Effector memory CD8-positive, alpha-beta T cell (primary cell): ENCODE data around the gene STUM.

Experiments used
- ATAC-seq: fragments of 150-1000 bp; cut with Tn5 transposase; replicated peaks from 2 replicates; pipeline ENCODE4 v1.10.0; 2021; ENCODE audit warnings: mild to moderate bottlenecking, moderate library complexity
- DNase-seq, 3 experiments: peaks; one replicate each; pipeline ENCODE4 v3.0.0; 2021
- H3K27ac Mint-ChIP-seq, 2 donors: one replicate each; pipeline ENCODE4 v1.8.0; 2022; ENCODE audit warnings: mild to moderate bottlenecking in 2 of 2, mixed read lengths in 2 of 2, moderate library complexity in 2 of 2
- H3K27me3 Mint-ChIP-seq, 2 donors: one replicate each; pipeline ENCODE4 v1.8.0; 2022; ENCODE audit warnings: mixed read lengths in 2 of 2
- H3K36me3 Mint-ChIP-seq: one replicate; pipeline ENCODE4 v1.8.0; 2022; ENCODE audit warnings: mild to moderate bottlenecking, moderate library complexity, mixed read lengths; ENCODE audit not compliant: insufficient read depth
- H3K4me1 Mint-ChIP-seq, 2 donors: one replicate each; pipeline ENCODE4 v1.8.0; 2022; ENCODE audit warnings: low read depth in 2 of 2, mixed read lengths in 2 of 2
- H3K4me3 Mint-ChIP-seq, 2 donors: one replicate each; pipeline ENCODE4 v1.8.0; 2022; ENCODE audit warnings: mild to moderate bottlenecking in 2 of 2, mixed read lengths in 2 of 2, moderate library complexity in 2 of 2
- H3K9me3 Mint-ChIP-seq, 2 donors: one replicate each; pipeline ENCODE4 v1.8.0; 2022; ENCODE audit warnings: mixed read lengths in 2 of 2

The STUM gene

DNA sequence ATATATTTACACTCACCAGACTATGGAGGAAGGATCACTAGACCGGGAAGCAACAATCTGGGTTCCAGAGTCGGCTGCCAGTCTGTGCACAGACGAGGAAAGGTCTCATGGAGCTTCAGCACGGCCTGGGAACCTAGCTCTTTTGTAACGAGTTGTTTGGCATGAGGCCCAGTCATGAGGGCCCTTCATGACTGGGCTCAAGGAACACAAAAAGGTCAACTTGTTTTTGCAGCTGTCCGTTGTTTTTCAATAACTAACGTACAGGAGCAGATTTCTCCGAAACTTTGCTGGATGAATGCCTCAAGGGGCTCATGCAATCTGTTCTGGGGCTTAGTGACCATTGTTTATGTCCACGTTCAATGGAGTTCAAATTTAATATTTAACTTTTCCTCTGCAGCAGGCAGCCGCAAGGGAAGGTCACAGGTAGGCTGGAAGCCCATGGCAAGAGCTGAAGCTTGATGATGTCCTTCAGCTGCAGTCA lies 5.9 kb upstream of the STUM start:
- H3K36me3 Mint-ChIP-seq = no peaks in the 10 kb centered on the region
- ATAC-seq (no peak), DNase-seq (no peak)
- no peak overlapping the region for H3K27ac Mint-ChIP-seq
- H3K4me1 Mint-ChIP-seq = peaks cover 1 to 2% of the 10 kb centered on the region in 2 donors
- H3K4me3 Mint-ChIP-seq = no peak overlapping the region
- H3K27me3 Mint-ChIP-seq = peaks cover 6 to 45% of the 10 kb centered on the region in 2 donors
- no peaks in the 10 kb centered on the region for H3K9me3 Mint-ChIP-seq

DNA sequence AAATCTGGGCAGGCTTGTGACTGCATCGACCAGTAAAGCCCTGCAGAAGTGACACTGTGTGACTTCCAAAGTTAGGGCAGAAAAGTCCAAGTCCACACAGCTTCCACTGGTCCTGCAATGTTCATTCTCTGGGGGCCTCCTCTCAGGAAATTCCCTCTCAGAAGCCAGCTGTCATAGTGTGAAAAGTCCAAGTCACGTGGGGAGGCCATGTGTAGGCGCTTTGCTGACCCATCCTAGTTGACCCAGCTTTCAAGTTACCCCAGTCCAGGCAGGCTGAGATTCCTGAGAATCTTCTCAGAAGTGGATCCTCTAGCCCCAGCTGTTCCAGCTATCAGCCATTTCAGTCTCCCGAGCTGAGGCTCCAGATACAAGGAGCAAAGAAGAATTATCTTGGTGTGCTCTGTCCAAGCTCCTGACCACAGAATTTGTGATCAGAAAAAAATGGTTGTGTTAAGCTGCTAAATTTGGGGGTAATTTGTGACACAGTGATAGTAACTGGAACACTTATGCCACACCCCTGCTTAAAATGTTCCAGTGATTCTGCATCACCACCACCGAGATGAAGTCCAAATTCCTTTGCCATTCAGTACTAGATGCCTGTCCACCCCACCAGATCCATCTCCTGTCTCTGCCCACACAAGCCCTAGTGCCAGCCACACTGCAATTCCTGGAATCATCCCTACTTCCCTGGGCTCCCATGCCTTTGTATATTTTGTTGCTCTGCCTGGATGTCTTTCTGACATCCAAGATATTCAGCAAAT lies 2.5 kb upstream of the STUM start:
- H3K4me3 Mint-ChIP-seq = no peak overlapping the region
- peaks cover 24 to 62% of the 10 kb centered on the region in 2 donors for H3K27me3 Mint-ChIP-seq
- DNase-seq (no peak), ATAC-seq (no peak)
- peaks cover 10 to 17% of the 10 kb centered on the region in 2 donors for H3K4me1 Mint-ChIP-seq
- no peaks in the 10 kb centered on the region for H3K9me3 Mint-ChIP-seq
- H3K36me3 Mint-ChIP-seq = no peaks in the 10 kb centered on the region
- no peak overlapping the region for H3K27ac Mint-ChIP-seq

DNA sequence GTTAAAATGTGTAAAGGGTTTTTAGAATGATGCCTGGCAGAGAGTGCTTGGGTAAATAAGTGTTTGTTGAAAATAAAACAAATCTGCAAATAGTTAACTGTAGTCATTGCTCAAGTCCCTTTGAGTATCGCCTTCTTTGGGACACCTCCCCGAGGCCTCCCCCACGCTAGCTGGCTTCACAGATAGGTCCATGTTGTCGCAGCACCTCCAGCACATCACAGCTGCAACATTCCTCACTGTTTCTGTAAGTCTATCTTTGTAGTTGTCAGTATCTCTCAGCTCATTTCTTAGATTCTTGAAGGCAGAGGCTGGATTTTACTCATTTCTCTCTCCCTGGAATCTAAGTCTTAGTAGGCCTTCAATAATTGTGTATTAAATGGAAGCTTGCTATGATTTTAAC lies 1.6 kb upstream of the STUM start:
- DNase-seq = no peak
- peaks cover 10 to 17% of the 10 kb centered on the region in 2 donors for H3K4me1 Mint-ChIP-seq
- H3K4me3 Mint-ChIP-seq = no peak overlapping the region
- H3K27ac Mint-ChIP-seq = no peak overlapping the region
- no peaks in the 10 kb centered on the region for H3K36me3 Mint-ChIP-seq
- no peaks in the 10 kb centered on the region for H3K9me3 Mint-ChIP-seq
- no peak for ATAC-seq
- H3K27me3 Mint-ChIP-seq = peaks cover 32 to 62% of the 10 kb centered on the region in 2 donors

DNA sequence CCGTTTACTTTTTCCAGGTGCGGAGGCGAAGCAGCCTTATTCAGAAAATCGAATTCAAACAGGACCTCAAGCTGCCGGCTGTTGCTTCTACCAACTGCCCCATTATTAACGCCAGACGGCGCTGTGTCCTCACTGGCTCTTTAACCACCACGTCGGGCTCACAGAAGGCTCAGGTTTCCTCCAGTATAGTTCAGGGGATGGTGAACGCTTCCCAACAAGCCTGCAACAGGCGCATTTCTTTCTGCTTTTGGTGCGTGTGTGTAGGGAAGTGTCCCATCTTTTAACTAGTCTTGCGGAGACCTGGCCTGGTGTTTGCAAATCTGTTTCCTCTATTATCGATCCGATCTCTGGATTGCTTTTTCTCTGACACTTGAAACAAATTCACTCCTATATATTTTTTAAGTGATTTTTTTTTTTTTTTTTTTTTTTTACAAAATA lies 791 bp upstream of the STUM start:
- Mint-ChIP-seq H3K36me3 (no peaks in the 10 kb centered on the region), H3K4me1 (peaks cover 10 to 17% of the 10 kb centered on the region in 2 donors), H3K9me3 (no peaks in the 10 kb centered on the region), H3K4me3 (peak overlapping the region; percentile 36 to 57), H3K27ac (no peak overlapping the region), H3K27me3 (peaks cover 39 to 68% of the 10 kb centered on the region in 2 donors)
- ATAC-seq (peak; percentile 71), DNase-seq (peak; percentile 39 to 62 (median 39))

DNA sequence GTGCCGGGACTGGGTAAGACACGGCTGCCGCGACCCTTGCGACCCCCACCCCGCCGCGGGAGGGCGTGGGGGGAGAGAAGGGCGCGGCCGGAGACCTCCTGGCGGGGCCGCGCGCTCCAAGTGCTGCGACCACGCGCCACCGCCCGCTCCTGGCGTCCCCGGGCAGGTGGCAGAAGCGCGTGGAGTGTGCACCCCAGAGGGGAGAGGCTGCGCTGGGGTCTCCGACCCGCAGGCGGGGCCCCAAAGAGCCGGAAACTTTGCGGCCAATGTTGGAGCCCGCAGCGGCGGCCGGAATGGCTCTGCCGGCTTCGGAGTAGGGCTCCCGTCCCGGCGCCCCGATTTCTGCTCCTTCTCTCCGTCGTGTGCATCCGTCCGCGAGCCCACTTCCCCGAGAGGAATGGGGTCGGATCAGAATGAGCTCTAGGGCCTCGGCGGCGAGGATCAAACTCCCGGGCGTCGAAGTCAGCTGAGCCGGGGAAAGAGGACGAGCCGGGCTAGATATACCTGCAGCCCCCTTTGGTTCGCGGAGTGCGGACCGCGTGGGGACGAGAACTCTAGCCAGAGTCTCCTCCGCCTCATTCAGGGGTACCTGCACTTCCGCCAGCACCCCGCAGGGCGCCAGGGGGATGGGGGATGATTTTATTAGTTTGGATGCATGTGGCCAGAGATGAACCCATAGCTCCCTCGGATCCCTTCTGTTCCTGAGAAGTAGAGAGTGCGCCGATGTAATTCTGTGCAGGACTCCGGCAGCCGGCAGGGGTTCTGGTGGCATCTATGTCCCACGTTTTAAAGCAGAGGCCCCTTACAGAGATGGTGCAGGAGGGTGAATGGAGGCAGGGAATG lies 751 bp downstream of the STUM start:
- ATAC-seq (peak; percentile 18), DNase-seq (peak in 1 of 3 experiments; percentile 14)
- Mint-ChIP-seq H3K4me1 (peaks cover 10 to 17% of the 10 kb centered on the region in 2 donors), H3K4me3 (peak overlapping the region; percentile 79 to 84), H3K27ac (no peak overlapping the region), H3K9me3 (no peaks in the 10 kb centered on the region), H3K36me3 (no peaks in the 10 kb centered on the region), H3K27me3 (peaks cover 54 to 83% of the 10 kb centered on the region in 2 donors)

DNA sequence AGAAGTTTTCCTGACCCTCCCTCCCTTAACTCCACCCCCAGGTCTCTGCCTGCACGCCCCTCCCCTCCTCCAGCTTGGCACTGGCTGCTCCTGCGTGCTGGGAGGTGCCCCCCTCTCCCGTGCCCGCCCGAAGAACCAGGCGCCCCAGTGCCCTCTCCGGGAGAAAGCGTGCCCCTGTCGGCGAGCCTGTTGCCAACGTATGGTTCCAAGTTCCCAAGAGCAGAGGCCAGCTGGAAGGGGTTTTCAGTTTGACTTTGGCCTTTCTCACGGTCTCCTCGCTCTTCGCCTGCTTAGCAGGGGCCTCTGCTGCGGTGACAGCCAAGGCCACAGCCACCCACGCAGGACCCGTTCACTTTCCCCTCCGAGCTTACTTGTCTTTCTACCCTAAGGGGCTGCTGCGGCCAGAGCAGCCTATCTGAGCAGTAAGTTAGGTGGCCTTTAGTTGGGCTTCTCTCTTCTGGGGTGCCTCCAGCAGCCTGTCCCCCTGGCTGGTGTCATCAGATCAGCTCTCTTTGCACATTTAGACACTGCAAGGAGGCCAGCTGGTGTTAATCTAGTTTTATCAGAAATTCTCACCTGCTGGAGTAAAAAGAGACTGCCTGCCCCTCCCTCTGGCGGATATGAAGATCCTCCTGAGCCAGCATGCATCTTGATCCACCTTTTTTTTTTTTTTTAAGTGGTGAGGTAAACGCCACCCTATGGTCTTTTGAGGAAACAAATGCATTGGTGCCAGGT lies 1.5 kb downstream of the STUM start:
- Mint-ChIP-seq H3K9me3 (no peaks in the 10 kb centered on the region), H3K4me1 (peaks cover 10 to 17% of the 10 kb centered on the region in 2 donors), H3K27ac (no peak overlapping the region), H3K27me3 (peaks cover 62 to 90% of the 10 kb centered on the region in 2 donors), H3K36me3 (no peaks in the 10 kb centered on the region), H3K4me3 (peak overlapping the region; percentile 79 to 84)
- peak; percentile 4 for ATAC-seq
- DNase-seq = peak in 1 of 3 experiments; percentile 9

DNA sequence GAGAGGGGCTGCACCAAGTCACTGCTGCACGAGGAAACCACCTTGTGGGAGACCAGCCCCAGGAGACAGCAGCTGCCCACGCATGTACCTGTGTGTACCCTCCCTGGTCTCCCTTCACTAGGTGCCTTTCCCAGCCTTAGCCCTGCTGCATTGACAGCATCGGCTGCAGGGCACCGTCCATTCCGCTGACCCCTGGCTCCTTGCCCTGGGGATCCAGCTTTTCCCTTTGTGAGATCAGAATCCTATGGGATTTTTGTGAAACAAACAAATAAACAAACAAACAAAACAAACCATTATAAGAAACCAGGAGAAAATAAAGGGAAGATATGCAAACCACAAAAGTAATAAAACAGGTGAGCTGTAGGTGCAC lies 2.1 kb downstream of the STUM start:
- Mint-ChIP-seq H3K4me1 (peaks cover 10 to 17% of the 10 kb centered on the region in 2 donors), H3K9me3 (no peaks in the 10 kb centered on the region), H3K4me3 (peak overlapping the region; percentile 79 to 84), H3K36me3 (no peaks in the 10 kb centered on the region), H3K27ac (no peak overlapping the region), H3K27me3 (peaks cover 62 to 90% of the 10 kb centered on the region in 2 donors)
- DNase-seq = no peak
- ATAC-seq = no peak

DNA sequence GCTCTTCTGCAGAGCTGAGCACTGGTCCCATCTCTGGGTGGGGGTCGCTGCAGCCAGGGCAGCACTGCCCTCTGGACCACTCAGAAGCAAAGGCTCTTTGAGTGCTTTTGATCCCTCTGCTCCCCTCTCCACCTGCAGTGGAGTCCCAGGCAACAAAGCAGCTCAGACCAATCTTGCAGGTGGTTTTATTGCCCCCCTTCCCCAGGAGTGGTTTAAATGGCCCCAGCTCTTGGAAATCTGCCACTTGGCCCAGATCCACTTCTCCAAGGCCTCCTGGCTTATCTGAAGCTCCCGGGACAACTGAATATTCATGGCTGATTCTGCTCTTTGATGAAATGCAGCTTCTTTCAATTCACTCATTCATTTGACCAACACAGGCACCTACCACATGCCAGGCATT lies 2.7 kb downstream of the STUM start:
- Mint-ChIP-seq H3K9me3 (no peaks in the 10 kb centered on the region), H3K4me1 (peaks cover 10 to 17% of the 10 kb centered on the region in 2 donors), H3K4me3 (no peak overlapping the region), H3K36me3 (no peaks in the 10 kb centered on the region), H3K27ac (no peak overlapping the region), H3K27me3 (peaks cover 62 to 86% of the 10 kb centered on the region in 2 donors)
- ATAC-seq (no peak), DNase-seq (no peak)

DNA sequence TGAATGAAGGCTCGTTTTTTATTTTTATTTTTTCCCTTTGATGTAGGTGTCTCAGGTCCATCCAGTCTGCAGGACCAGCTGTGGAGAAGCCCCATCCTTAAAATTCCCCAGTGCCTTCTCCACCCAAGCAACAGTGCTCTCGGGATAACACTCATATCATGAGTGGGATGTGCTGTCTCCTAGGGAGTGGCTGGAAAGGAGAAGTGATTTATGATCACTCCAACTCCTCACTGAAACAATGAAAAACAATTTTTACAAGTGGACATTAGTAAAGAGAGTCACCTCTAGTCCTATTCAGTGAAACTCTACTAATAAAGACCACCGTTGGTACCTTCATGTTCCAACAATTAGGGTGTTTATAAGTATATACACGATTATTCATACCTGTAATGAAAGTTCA lies 3.5 kb downstream of the STUM start:
- Mint-ChIP-seq H3K27me3 (peaks cover 64 to 79% of the 10 kb centered on the region in 2 donors), H3K4me3 (no peak overlapping the region), H3K9me3 (no peaks in the 10 kb centered on the region), H3K27ac (no peak overlapping the region), H3K36me3 (no peaks in the 10 kb centered on the region), H3K4me1 (peaks cover 10 to 17% of the 10 kb centered on the region in 2 donors)
- no peak for ATAC-seq
- no peak for DNase-seq

DNA sequence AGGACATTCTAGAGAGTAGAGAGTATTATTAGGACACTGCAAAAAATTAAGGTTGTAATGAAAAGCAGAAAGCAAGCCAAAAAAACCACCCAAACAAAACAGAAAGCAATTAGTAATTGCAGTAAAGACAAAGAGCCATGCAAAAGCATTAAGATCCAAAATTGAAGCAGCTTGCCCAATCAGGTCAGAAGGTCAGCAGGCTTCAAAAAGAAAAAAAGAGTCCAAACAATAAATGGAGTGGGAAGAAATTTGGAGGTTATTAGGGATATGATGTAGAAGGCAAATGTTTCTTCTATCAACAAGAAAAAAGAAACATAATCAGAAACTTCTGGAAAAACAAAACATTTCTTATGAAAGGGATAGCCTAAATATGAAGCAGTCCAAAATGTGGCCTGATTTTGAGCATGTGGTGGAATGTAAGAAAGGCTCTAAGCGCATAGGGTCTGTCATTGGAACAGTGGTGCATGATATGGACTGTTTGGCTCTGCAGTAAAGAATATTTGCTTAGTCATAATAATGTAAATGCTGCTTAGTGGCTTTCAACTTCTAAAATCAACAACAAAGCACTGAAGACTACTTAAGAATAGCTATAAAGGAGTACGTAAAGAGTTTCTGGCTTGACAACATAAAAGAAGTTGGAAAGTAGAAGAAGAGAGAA lies 4.8 kb downstream of the STUM start:
- Mint-ChIP-seq H3K27me3 (peaks cover 69 to 72% of the 10 kb centered on the region in 2 donors), H3K27ac (no peak overlapping the region), H3K36me3 (no peaks in the 10 kb centered on the region), H3K9me3 (no peaks in the 10 kb centered on the region), H3K4me1 (peaks cover 5 to 14% of the 10 kb centered on the region in 2 donors), H3K4me3 (no peak overlapping the region)
- no peak for DNase-seq
- no peak for ATAC-seq

DNA sequence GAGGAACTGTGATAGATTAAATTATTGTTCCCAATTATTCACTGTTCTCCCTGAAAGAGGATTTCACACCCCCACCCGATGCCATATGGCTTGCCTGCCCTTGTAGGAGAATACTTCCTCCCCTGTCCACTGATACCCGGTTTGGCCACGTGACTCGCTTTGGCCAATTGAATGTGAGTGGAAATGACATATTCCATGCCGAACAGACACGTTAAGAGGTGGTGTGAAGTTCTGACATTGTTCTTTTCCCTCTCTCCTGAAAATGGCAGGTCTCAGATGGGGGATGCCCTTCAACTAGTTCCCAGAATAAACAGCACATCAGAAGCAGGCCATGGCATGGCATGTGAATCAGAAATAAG lies 5.3 kb downstream of the STUM start:
- Mint-ChIP-seq H3K9me3 (no peaks in the 10 kb centered on the region), H3K27ac (no peak overlapping the region), H3K4me3 (no peak overlapping the region), H3K4me1 (peaks cover 5 to 14% of the 10 kb centered on the region in 2 donors), H3K36me3 (no peaks in the 10 kb centered on the region), H3K27me3 (peaks cover 72 to 74% of the 10 kb centered on the region in 2 donors)
- ATAC-seq (no peak), DNase-seq (no peak)

DNA sequence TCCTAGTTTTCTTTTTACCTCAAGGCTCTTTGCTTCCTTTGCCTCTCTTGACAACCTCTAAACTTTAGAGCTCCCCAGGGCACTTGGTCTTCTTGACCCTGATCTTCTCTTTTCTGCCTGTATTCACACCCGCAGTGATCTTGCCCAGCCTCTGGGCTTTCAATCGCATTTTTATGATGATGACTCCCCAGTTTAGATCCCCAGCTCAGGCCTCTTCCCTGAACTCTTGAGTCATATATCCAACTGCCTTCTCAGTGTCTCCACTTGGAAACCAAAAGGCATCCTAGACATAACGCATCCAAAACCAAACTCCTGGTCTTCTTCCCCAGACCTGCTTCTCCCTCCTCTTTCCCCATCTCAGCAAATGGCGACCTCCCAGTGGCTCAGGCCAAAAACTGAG lies 6.5 kb downstream of the STUM start:
- peaks cover 2 to 7% of the 10 kb centered on the region in 2 donors for H3K4me1 Mint-ChIP-seq
- H3K27me3 Mint-ChIP-seq = peaks cover 63 to 70% of the 10 kb centered on the region in 2 donors
- H3K9me3 Mint-ChIP-seq = no peaks in the 10 kb centered on the region
- H3K4me3 Mint-ChIP-seq = no peak overlapping the region
- no peak for DNase-seq
- ATAC-seq = no peak
- H3K36me3 Mint-ChIP-seq = no peaks in the 10 kb centered on the region
- H3K27ac Mint-ChIP-seq = no peak overlapping the region

DNA sequence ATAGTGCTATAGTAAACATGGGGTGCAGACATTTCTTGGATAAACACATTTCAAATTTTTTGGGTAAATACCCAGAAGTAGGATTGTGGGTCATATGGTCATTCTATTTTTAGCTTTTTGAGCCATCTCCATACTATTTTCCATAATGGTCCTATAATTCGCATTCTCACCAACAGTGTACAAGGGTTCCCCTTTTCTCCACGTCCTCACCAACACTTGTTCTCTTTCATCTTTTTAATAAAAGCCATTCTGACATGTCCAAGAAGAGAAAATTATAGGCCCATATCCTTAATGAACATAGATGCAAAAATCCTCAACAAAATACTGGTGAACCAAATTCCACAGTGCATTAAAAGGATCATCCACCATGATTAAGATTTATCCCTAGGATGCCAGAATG lies 8.9 kb downstream of the STUM start:
- Mint-ChIP-seq H3K4me1 (no peaks in the 10 kb centered on the region), H3K4me3 (no peak overlapping the region), H3K27ac (no peak overlapping the region), H3K36me3 (peaks cover 4% of the 10 kb centered on the region), H3K9me3 (no peaks in the 10 kb centered on the region), H3K27me3 (peaks cover 59 to 64% of the 10 kb centered on the region in 2 donors)
- ATAC-seq (no peak), DNase-seq (no peak)
